ENCODE data around the gene ZBTB7C.

Gene ZBTB7C

GRCh38 chr18:48100651-48101165 is 308.5 kb downstream of the ZBTB7C start:
- Mint-ChIP-seq H3K9me3 (no peaks in the 10 kb centered on the region), H3K36me3 (no peaks in the 10 kb centered on the region), H3K4me1 (no peaks in the 10 kb centered on the region), H3K27ac (no peak overlapping the region), H3K4me3 (no peak overlapping the region), H3K27me3 (peaks cover 29% of the 10 kb centered on the region)
- CTCF ChIA-PET = no interaction called here
- no peak for DNase-seq

GRCh38 chr18:48100165-48100575 is 309.0 kb downstream of the ZBTB7C start:
- Mint-ChIP-seq H3K4me3 (no peak overlapping the region), H3K36me3 (no peaks in the 10 kb centered on the region), H3K27ac (no peak overlapping the region), H3K4me1 (no peaks in the 10 kb centered on the region), H3K27me3 (peaks cover 26% of the 10 kb centered on the region), H3K9me3 (no peaks in the 10 kb centered on the region)
- CTCF ChIA-PET = no interaction called here
- no peak for DNase-seq

GRCh38 chr18:48099481-48100164 is 309.6 kb downstream of the ZBTB7C start:
- Mint-ChIP-seq H3K9me3 (no peaks in the 10 kb centered on the region), H3K4me3 (no peak overlapping the region), H3K27ac (no peak overlapping the region), H3K4me1 (no peaks in the 10 kb centered on the region), H3K27me3 (peaks cover 20% of the 10 kb centered on the region), H3K36me3 (no peaks in the 10 kb centered on the region)
- DNase-seq = no peak
- CTCF ChIA-PET = no interaction called here

- Mint-ChIP-seq H3K36me3 (no peaks in the 10 kb centered on the region), H3K4me1 (no peaks in the 10 kb centered on the region), H3K27me3 (peaks cover 15% of the 10 kb centered on the region), H3K9me3 (no peaks in the 10 kb centered on the region), H3K27ac (no peak overlapping the region), H3K4me3 (no peak overlapping the region)
- DNase-seq = no peak
- CTCF ChIA-PET = no interaction called here
These were observed 310.6 kb downstream of the ZBTB7C start for GRCh38 chr18:48098538-48098937.

- no peak overlapping the region for H3K27ac Mint-ChIP-seq
- H3K4me1 Mint-ChIP-seq = no peaks in the 10 kb centered on the region
- no peaks in the 10 kb centered on the region for H3K9me3 Mint-ChIP-seq
- no peak for DNase-seq
- H3K36me3 Mint-ChIP-seq = no peaks in the 10 kb centered on the region
- H3K27me3 Mint-ChIP-seq = peaks cover 15% of the 10 kb centered on the region
- H3K4me3 Mint-ChIP-seq = no peak overlapping the region
- CTCF ChIA-PET = no interaction called here
These were observed 311.2 kb downstream of the ZBTB7C start for GRCh38 chr18:48098007-48098406.

GRCh38 chr18:48095726-48096125 is 313.5 kb downstream of the ZBTB7C start:
- H3K27me3 Mint-ChIP-seq = peaks cover 9% of the 10 kb centered on the region
- H3K4me1 Mint-ChIP-seq = no peaks in the 10 kb centered on the region
- no peaks in the 10 kb centered on the region for H3K9me3 Mint-ChIP-seq
- no peak for DNase-seq
- CTCF ChIA-PET = no interaction called here
- no peak overlapping the region for H3K4me3 Mint-ChIP-seq
- no peaks in the 10 kb centered on the region for H3K36me3 Mint-ChIP-seq
- H3K27ac Mint-ChIP-seq = no peak overlapping the region

GRCh38 chr18:48093104-48093503 is 316.1 kb downstream of the ZBTB7C start:
- peaks cover 9% of the 10 kb centered on the region for H3K27me3 Mint-ChIP-seq

GRCh38 chr18:48091869-48092497 is 317.2 kb downstream of the ZBTB7C start:
- H3K36me3 Mint-ChIP-seq = no peaks in the 10 kb centered on the region
- no peak overlapping the region for H3K27ac Mint-ChIP-seq
- peaks cover 9% of the 10 kb centered on the region for H3K27me3 Mint-ChIP-seq
- CTCF ChIA-PET = no interaction called here
- no peaks in the 10 kb centered on the region for H3K9me3 Mint-ChIP-seq
- DNase-seq = no peak
- H3K4me3 Mint-ChIP-seq = no peak overlapping the region
- H3K4me1 Mint-ChIP-seq = no peaks in the 10 kb centered on the region

More at GRCh38 chr18:48093104-48093503, 316.1 kb downstream of the ZBTB7C start:
- no peak for DNase-seq
- CTCF ChIA-PET = no interaction called here
- no peak overlapping the region for H3K27ac Mint-ChIP-seq
- H3K9me3 Mint-ChIP-seq = no peaks in the 10 kb centered on the region
- no peaks in the 10 kb centered on the region for H3K4me1 Mint-ChIP-seq
- H3K4me3 Mint-ChIP-seq = no peak overlapping the region
- H3K36me3 Mint-ChIP-seq = no peaks in the 10 kb centered on the region

- Mint-ChIP-seq H3K4me3 (no peak overlapping the region), H3K27ac (no peak overlapping the region), H3K9me3 (no peaks in the 10 kb centered on the region), H3K27me3 (peaks cover 9% of the 10 kb centered on the region), H3K36me3 (no peaks in the 10 kb centered on the region), H3K4me1 (no peaks in the 10 kb centered on the region)
- no peak for DNase-seq
- CTCF ChIA-PET = no interaction called here
These were observed 318.5 kb downstream of the ZBTB7C start for GRCh38 chr18:48090702-48091101.

- H3K4me3 Mint-ChIP-seq = no peak overlapping the region
- H3K27me3 Mint-ChIP-seq = peaks cover 9% of the 10 kb centered on the region
These were observed 319.2 kb downstream of the ZBTB7C start for GRCh38 chr18:48090021-48090420.

GRCh38 chr18:48085781-48086487 is 323.2 kb downstream of the ZBTB7C start:
- Mint-ChIP-seq H3K4me3 (no peak overlapping the region), H3K4me1 (no peaks in the 10 kb centered on the region), H3K36me3 (no peaks in the 10 kb centered on the region), H3K27ac (peak overlapping the region; percentile 12), H3K27me3 (peaks cover 7% of the 10 kb centered on the region), H3K9me3 (no peaks in the 10 kb centered on the region)
- CTCF ChIA-PET = no interaction called here
- DNase-seq = no peak

More at GRCh38 chr18:48090021-48090420, 319.2 kb downstream of the ZBTB7C start:
- no peaks in the 10 kb centered on the region for H3K4me1 Mint-ChIP-seq
- no peaks in the 10 kb centered on the region for H3K9me3 Mint-ChIP-seq
- no peak for DNase-seq
- H3K27ac Mint-ChIP-seq = no peak overlapping the region
- H3K36me3 Mint-ChIP-seq = no peaks in the 10 kb centered on the region
- CTCF ChIA-PET = no interaction called here

- no peak overlapping the region for H3K4me3 Mint-ChIP-seq
- no peaks in the 10 kb centered on the region for H3K9me3 Mint-ChIP-seq
- CTCF ChIA-PET = no interaction called here
- H3K36me3 Mint-ChIP-seq = no peaks in the 10 kb centered on the region
- no peak for DNase-seq
- no peak overlapping the region for H3K27ac Mint-ChIP-seq
- peaks cover 3% of the 10 kb centered on the region for H3K27me3 Mint-ChIP-seq
- H3K4me1 Mint-ChIP-seq = no peaks in the 10 kb centered on the region
These were observed 324.3 kb downstream of the ZBTB7C start for GRCh38 chr18:48084858-48085257.

- CTCF ChIA-PET = no interaction called here
- Mint-ChIP-seq H3K9me3 (no peaks in the 10 kb centered on the region), H3K4me1 (no peaks in the 10 kb centered on the region), H3K4me3 (no peak overlapping the region), H3K27me3 (peaks cover 3% of the 10 kb centered on the region), H3K36me3 (no peaks in the 10 kb centered on the region), H3K27ac (no peak overlapping the region)
- no peak for DNase-seq
These were observed 325.0 kb downstream of the ZBTB7C start for GRCh38 chr18:48084041-48084757.

GRCh38 chr18:48080546-48080945 is 328.6 kb downstream of the ZBTB7C start:
- no peaks in the 10 kb centered on the region for H3K36me3 Mint-ChIP-seq
- DNase-seq = no peak
- CTCF ChIA-PET = no interaction called here

More at GRCh38 chr18:48080546-48080945, 328.6 kb downstream of the ZBTB7C start:
- Mint-ChIP-seq H3K4me1 (no peaks in the 10 kb centered on the region), H3K27me3 (peaks cover 5% of the 10 kb centered on the region), H3K9me3 (no peaks in the 10 kb centered on the region), H3K27ac (no peak overlapping the region), H3K4me3 (no peak overlapping the region)

All from activated naive CD4-positive, alpha-beta T cell treated with anti-CD3 and anti-CD28 coated beads, Interleukin-2, amount 10 ng/mL, durations not matched to agents 7 days and 5 days (primary cell).